ENCODE measurements around the gene SLC2A3. TPM values are rescaled to one million over a fixed set of nuclear protein-coding genes. Genes with fewer than 3 reads are reported as not detected.
"Not testable (repeated sequence)": the region's sequence is repeated elsewhere in the genome, so short reads cannot be mapped to it uniquely, and the experiment has no call there.

SLC2A3 gene
- total RNA-seq, 1 donor from 2014 or later: 50.5 TPM

DNA sequence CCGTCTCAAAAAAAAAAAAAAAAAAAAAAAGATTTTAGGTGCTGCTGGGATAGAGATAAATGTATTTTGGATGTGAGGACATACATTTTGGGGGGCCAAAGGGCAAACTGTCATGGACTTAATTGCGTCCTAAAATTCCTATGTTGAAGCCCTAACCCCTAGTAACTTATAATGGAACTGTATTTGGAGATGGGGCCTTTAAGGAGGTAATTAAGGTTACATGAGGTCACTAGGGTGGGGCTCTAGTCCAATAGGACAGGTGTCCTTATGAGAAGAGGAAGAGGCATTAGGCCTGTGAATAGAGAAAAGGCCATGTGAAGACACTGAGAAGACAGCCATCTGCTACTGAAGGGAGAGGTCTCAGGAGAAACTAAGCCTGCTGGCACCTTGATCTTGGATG, 17.9 kb upstream of the SLC2A3 start:
- not testable (repeated sequence) for DNase-seq (ENCODE audit: low spot score in 2 of 2); FAIRE-seq

DNA sequence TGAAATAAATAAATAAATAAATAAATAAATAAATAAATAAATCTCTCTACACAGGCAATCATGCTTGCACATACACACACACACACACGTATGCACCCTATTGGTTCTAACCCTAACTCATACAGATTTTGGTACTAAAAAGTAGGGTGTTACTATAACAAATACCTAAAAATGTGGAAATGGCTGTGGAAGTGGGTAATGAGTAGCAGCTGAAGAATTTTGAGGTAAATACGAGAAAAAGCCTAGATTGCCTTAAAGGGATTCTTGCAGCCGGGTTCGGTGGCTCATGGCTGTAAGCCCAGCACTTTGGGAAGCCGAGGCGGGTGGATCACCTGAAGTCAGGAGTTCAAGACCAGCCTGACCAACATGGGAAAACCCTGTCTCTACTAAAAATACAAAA, 15.7 kb upstream of the SLC2A3 start:
- DNase-seq (ENCODE audit: low spot score in 2 of 2) (no peak), FAIRE-seq (no peak)

DNA sequence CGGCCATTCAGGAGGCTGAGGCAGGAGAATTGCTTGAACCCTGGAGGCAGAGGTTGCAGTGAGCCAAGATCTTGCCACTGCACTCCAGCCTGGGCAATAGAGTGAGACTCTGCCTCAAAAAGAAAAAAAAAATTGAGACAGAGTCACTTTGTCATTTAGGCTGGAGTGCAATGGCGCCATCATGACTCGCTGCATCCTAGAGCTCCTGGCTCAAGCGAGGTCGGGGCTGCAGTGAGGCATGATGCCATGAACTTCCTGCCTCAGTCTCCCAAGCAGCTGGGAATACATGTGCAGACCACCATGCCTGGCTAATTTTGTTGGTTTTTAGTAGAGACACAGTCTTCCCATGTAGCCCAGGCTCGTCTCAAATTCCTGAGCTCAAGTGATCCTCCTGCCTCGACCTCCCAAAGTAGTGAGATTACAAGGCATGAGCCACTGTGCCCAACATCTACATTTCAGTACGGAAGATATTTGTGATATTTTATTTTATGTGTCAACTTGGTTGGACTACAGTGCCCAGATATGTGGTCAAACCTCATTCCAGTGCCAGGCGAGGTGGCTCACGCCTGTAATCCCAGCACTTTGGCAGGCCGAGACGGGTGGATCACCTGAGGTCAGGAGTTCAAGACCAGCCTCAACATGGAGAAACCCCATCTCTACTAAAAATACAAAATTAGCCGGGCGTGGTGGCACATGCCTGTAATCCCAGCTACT, 14.4 kb upstream of the SLC2A3 start:
- not testable (repeated sequence) for DNase-seq (ENCODE audit: low spot score in 2 of 2); FAIRE-seq

DNA sequence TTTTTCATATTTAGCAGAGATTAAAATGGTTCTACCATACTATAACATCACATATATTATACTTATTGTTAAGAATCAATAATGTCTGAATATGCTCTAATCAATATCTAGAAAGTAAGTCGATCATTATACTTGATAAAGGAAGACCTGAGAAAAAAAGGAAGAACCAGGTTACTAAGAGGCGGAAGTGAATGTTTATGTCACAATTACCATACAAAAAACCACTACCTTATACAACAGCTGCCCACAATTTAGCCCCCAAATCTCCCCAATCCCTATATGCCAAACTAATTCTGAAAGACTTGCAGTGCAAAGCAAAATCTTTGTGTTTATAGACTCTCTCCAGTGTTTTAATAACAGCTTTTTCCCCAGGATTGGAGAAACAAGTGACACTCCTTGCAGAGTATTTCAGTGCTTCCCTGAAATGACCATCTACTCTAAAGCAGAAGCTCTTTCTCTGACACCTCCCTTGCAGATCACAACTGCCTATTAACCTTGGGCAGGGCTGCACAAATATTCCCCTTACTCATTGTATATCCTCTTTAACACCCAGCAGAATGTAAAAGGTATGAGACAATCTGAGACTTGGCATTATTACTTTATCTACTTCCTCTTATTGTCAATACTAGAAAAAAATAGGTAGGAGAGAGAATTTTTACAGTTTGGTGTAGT, 12.7 kb upstream of the SLC2A3 start:
- FAIRE-seq (no peak), DNase-seq (ENCODE audit: low spot score in 2 of 2) (no peak)

DNA sequence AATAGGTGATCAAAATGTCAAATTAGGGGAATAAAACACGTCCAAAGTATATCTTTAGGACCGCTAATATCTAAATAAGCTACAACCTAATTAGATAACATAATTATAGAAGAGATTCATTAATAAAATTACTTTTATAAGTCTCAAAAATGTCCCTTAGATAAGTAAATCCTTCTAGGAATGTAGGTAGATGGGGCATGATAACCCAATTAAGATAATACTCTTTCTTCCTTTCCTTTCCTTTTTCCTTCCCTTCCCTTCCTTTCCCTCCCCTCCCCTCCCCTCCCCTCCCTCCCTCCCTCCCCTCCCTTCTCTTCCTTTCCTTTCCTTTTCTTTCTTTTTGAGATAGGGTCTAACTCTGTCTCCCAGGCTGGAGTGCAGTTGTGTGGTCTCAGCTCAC, 11.0 kb upstream of the SLC2A3 start:
- DNase-seq (ENCODE audit: low spot score in 2 of 2) (no peak), FAIRE-seq (no peak)

DNA sequence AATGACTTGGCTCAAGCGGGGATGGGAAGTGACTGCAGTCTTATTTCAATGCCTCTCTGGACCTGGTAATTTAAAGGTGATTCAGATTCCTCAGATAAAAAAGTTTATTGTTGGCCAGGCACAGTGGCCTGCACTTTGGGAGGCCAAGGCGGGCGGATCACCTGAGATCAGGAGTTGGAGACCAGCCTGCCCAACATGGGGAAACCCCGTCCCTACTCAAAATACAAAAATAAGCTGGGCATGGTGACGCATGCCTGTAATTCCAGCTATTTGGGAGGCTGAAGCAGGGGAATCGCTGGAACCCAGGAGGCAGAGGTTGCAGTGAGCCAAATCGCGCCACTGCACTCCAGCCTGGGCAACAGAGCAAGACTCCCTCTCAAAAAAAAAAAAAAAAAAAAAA, 8.8 kb upstream of the SLC2A3 start:
- DNase-seq (ENCODE audit: low spot score in 2 of 2); FAIRE-seq: not testable (repeated sequence)

DNA sequence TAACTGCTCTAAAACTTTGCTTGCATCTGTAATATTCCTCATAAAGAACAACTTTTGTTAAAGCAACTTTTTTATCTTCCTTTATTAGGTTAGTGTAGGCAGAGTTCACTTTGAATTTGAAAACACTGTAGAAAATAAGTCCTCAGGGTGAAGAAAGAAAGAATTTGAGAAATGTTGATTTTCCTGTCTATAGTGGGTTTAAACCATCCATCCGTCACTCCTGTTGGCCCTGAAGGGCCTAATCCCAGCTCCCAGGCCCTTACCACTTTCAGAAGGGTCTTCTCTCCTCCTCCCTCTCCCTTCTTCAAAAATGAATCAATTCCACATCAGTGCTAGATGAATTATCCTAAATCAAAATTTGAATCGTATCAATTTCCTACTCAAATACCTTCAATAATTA, 4.9 kb upstream of the SLC2A3 start:
- DNase-seq (ENCODE audit: low spot score in 2 of 2) (no peak), FAIRE-seq (no peak)

DNA sequence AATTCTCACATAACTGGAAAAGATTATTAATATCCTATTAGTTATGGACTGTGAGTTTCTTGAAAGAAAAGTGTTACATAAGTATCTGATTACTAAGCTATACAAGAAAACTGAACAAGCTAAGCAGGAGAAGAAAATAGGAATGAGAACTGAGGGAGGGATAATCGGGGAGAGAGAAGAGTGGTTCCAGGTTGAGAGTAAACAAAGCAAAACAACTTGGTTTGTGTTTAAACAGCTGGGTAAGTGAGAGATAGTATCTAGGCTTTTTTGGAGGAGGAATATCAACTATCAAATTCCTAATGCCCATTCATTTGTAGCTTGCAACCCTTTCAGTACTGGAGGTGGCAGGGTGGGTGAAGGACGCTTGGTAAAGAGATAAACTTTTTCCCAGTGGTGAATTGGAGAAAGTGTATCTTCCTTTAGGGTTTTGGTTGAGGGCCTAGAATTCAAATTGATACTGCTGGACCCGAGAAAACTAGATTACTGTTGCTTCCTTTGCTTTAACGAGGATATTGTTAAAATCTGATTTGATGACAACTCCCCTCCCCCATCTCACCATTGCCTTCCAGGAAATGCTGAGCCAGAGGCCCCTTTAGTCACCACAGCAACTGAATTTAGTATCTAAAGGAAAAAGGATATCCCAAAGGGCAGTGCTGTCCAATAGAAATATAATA, 2.0 kb upstream of the SLC2A3 start:
- no peak for FAIRE-seq
- DNase-seq (ENCODE audit: low spot score in 2 of 2): no peak

DNA sequence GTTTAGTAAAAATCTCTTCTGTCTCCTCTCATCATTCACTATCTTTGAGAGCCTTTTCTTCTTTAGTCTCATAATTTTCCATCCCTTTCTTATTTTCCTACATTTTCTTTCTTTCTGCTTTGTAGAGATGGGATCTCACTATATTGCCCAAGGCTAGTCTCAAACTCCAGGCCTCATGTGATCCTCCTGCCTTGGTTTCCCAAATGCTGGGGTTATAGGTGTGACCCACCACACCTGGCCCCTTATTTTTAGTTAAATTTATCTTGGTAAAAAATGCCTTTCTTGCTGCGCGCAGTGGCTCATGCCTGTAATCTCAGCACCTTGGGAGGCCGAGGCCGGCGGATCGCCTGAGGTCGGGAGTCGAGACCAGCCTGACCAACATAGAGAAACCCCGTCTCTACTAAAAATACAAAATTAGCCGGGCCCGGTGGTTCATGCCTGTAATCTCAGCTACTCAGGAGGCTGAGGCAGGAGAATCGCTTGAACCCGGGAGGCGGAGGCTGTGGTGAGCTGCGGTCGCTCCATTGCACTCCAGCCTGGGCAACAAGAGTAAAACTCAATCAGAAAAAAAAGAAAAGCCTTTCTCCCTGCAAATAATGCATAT, 996 bp downstream of the SLC2A3 start:
- FAIRE-seq (no peak), DNase-seq (ENCODE audit: low spot score in 2 of 2) (no peak)

DNA sequence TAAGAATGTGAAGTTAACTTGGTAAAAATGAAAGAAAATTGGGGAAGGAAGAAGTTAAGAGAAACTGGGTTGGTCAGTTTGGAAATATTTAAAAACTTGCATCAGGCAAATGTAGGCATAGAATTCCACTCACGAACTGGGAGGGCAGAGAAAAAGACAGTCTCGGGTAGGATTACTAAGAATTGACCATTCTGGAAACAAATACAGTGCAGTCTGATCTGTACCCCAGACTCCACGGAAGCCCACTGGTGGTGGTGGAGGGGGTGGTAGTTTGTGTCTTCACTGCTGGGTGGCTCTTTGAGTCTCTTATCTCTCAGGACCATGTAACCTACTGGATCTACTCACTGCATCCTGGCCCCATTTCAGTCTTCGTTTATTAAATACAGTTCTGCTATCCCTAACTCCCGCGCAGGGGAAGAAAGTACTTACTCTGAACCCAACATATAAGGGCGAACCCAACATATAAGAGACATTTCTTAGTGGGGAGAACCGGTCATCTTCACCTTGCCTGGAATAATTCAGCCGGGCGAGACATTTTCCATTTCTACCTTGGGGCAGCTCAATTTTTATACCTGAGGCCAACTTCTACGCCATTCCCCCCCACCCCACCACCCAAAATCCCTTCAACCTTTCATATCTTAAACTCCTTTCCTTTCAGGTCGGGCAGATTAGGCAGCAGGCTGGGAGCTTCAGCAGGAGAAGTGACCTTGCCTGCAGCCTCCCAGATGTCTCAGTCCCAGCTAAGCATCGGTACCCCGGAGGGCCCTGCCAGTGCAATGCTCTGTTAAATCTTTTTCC, 1.7 kb downstream of the SLC2A3 start:
- FAIRE-seq: no peak
- DNase-seq (ENCODE audit: low spot score in 2 of 2): no peak

DNA sequence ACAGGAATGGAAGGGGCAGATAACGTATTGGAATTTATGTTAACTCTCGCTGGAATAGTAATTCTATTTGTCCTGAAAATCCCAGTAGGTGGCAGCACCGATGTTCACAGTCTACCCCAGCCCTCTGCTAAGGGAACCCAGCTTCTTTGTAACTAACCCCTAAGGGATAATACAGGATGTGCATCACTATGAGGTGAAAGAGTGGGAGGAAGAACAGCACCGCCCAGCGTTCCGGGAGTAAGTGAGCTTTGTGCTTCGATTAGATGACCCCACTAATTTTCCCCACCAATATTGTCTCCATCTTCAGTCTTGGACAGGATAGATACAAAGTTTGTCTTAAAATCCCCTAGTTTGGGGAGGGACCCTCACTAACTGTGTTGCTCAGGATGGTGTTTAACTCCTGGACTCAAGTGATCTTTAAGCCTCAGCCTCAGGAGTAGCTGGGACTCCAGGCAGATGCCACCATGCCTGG, 2.7 kb downstream of the SLC2A3 start:
- peak; percentile 41 to 76 for DNase-seq (ENCODE audit: low spot score in 2 of 2)
- no peak for FAIRE-seq

DNA sequence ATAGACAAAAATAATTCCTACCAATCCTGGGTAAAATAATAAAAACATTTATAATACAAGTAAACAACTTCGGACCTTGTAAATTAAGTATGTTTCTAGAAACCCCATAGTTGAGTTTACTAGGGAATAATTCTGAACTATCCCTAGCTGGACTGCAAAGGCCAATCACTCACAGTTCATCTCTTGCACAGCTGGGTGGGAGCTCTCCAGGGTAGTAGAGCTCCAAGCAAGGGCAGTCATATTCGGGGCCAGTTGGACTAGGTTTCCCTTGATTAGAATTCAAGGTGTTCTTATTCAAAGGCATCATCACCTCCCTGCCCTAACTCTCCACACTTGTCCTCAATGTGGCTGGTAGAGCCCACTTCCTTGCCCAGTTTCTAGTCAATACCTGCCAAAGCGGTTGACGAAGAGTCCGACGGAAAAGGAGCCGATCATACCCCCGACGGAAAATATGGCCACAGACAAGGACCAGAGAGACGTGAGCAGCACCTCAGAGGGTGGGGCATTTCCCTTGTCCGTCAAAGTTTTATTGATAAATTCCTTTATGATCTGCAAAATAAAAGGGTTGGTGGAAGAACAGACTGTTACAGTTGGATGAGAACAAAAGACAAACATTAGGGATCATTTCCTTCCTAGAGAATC, 3.3 kb downstream of the SLC2A3 start:
- FAIRE-seq; DNase-seq (ENCODE audit: low spot score in 2 of 2): not testable (repeated sequence)

DNA sequence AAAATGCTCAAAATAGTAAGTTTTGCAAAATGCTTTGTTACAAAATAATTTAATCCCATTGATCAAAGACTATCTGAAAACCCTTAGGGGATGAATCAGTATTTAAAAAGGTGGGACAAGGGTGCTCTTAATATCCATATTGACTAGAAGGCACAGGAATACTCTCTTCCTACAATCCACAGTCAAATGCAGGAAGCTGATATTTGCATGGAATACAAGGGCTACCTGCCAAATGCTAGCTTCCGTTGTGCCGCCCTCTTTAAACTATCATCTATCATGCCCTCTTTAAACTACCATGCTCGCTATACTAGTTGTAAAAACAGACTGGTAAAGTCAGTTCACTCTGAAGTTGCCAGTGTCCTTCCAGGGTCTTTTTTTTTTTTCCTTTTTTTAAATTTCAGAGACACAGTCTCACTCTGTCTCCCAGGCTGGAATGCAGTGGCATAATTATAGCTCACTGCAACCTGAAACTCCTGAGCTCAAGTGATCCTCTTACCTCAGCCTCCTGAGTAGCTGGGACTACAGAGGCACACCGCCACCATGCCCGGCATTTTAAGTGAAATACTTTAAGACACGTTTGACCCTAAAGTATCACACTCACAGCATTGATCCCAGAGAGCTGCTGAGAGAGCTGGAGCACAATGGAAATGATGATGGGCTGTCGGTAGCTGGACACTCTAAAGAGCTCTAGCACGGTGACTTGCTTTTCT, 6.7 kb downstream of the SLC2A3 start:
- FAIRE-seq (no peak), DNase-seq (ENCODE audit: low spot score in 2 of 2) (no peak)

DNA sequence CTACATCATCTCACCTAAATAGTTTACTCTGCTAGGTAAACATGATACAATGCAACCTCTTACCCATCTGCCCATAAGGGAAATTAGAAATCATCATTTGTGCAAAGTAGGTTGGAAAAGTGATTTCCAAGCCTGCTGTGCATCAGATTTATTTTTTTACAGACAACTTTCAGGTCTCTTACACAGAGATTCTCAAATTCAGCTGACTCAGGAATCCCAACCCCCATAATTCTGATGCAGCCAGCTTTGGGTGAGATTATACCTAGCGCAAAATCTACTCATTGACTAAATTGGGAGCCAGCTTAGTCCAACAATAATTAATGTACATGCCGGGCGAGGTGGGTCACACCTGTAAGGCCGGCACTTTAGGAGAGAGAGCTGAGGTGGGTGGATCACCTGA, 8.5 kb downstream of the SLC2A3 start:
- DNase-seq (ENCODE audit: low spot score in 2 of 2) (no peak), FAIRE-seq (no peak)

DNA sequence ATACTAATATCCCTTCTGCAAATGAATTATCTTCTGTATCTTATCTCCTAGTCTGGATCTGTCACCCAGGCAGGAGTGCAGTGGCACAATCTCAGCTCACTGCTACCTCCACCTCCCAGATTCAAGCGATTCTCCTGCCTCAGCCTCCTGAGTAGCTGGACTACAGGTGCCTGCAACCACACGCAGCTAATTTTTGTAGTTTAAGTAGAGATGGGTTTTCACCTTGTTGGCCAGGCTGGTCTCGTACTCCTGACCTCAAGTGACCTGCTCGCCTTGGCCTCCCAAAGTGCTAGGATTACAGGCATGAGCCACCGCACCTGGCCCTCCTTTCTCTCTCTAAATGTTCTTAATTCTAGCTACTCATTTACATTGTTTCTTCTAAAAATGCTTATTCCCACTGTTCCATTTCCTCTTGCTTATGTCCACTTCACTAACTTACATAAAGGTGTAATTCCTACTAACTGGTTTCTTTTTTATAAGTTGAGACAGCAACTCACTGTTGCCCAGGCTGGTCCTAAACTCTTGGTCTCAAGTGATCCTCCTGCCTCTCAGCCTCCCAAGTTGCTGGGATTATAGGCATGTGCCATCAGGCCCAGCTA, 9.8 kb downstream of the SLC2A3 start:
- DNase-seq (ENCODE audit: low spot score in 2 of 2); FAIRE-seq: not testable (repeated sequence)

DNA sequence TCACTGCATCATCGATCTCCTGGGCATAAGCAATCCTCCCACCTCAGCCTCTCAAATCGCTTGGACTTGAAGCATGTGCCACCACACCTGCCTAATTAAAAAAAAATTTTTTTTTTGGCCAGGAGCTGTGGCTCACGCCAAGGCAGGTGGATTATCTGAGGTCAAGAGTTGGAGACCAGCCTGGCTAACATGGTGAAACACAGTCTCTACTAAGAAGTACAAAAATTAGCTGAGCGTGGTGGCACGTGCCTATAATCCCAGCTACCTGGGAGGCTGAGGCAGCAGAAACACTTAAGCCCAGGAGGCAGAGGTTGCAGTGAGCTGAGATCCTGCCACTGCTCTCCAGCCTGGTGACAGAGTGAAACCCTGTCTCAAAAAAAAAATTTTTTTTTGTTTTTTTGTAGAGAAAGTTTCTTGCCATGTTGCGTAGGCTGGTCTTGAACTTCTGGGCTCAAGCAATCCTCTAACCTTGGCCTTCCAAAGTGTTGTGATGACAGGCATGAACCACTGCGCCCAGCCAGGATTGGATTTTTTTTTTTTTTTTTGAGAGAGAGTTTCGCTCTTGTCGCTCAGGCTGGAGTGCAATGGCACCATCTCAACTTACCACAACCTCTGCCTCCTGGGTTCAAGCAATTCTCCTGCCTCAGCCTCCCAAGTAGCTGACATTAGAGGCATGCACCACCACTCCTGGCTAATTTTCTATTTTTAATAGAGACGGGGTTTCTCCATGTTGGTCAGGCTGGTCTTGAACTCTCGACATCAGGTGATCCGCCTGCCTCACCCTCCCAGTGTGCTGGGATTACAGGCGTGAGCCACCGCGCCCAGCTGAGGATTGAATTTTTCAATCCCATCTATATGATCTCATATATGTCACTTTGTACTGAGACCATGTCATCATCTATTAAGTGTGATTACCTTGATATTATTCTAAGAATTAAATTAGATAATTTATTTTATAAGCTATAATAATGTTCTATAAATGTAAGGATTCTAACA, 12.4 kb downstream of the SLC2A3 start:
- FAIRE-seq: no peak
- DNase-seq (ENCODE audit: low spot score in 2 of 2): no peak

DNA sequence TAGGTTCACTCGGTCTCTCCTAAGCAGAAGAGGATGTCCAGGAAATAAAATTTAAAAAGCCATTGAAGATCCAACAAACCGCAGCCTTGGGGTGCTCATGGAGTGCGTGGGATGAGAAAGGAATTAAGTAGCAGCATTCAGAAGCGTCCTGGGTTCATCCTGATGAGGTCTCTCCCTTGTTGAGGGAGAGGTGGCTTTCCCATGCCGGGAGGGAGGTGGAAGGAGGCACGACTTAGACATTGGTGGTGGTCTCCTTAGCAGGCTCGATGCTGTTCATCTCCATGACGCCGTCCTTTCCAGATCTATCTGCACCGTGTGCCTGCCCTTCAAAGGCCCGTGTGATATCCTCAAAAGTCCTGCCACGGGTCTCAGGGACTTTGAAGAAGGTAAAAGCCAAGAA, 14.8 kb downstream of the SLC2A3 start:
- not testable (repeated sequence) for FAIRE-seq; DNase-seq (ENCODE audit: low spot score in 2 of 2)

DNA sequence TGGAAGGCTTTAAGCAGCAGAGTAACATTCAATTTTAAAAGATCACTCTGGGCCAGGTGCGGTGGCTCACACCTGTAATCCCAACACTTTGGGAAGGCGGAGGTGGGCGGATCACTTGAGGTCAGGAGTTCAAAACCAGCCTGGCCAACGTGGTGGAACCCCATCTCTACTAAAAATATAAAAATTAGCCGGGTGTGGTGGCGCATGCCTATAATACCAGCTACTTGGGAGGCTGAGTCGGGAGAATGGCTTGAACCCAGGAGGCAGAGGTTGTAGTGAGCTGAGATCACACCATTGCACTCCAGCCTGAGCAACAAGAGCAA, 17.8 kb downstream of the SLC2A3 start:
- not testable (repeated sequence) for FAIRE-seq; DNase-seq (ENCODE audit: low spot score in 2 of 2)

All from frontal cortex (tissue), 4 donors.